ENCODE measurements around the gene WDR44. TPM values are rescaled to one million over a fixed set of nuclear protein-coding genes. Genes with fewer than 3 reads are reported as not detected.

WDR44 gene
- total and polyA plus RNA-seq, 2 experiments from 2014 or later = 15.0 to 17.7 TPM

DNA sequence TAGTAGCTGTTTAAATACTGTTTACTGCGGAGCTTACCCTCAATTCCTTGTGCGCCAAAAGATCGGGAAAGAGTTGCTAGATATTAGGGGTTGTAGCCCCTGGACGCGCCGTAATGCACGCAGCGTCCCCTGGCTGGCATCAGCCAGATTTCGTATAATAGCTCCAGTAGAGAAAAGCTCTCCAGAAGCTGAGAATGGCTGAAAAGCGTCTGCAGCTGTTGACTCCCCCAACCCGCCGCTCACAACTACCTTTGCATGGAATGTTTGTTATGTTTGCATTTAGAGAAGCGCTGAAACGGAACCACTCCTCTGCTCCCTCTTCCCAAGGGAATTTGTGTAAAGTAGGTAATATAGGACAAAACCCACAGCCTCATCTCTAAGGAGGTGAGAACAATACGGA is 153.4 kb downstream of the WDR44 start:
- in situ Hi-C loops (cut with MboI) = no loop called here

More for the DNA sequence above, 153.4 kb downstream of the WDR44 start:
- Histone ChIP-seq H3K36me3 (ENCODE audit: low read depth) (no peaks in the 10 kb centered on the region), H3F3A (ENCODE audit: insufficient read depth) (peaks cover 5% of the 10 kb centered on the region; the same call in 1 of the 2 replicates), H3K9ac (no peak overlapping the region), H3K9me3 (ENCODE audit: low read depth) (no peaks in the 10 kb centered on the region), H3K4me2 (ENCODE audit: unreplicated experiment) (no peak overlapping the region), H3K9me2 (ENCODE audit: insufficient read depth) (no peaks in the 10 kb centered on the region), H3K4me3 (no peak overlapping the region), H3K4me1 (ENCODE audit: insufficient read depth) (peaks cover 4% of the 10 kb centered on the region; the same call in 1 of the 2 replicates), H3K27me3 (replicated peaks; ENCODE audit: insufficient read depth) (no peaks in the 10 kb centered on the region), H3K79me2 (ENCODE audit: insufficient read depth) (peaks cover 30% of the 10 kb centered on the region), H3K27ac (no peak overlapping the region), H2AFZ (no peak overlapping the region), H4K20me1 (ENCODE audit: insufficient read depth) (no peaks in the 10 kb centered on the region)
- no peak for TF ChIP-seq EZH2 (IDR thresholded peaks at IDR 0.05; ENCODE audit: insufficient read depth, poor library complexity, severe bottlenecking)
- no peak for TF ChIP-seq EZH2phosphoT487 (IDR thresholded peaks at IDR 0.05; ENCODE audit: insufficient read depth, low read depth)
- 95 to 97% methylated on average over 4 to 15 of the region's 15 CpGs for WGBS, 2 experiments (ENCODE audit: low coverage in 1 of 2, low lambda C conversion rate in 2 of 2, missing lambda C conversion rate in 2 of 2)
- no peak for DNase-seq

MicroRNA genes within 50 kb of the gene (microRNA counts, 767-probe panel; counts per million panel counts)
- microRNA hsa-miR-1277-3p = 447 counts per million, percentile 86 among the panel's probes with 10 or more counts

Small RNA genes within 50 kb of the gene (microRNA-seq; reads per million reads assigned to microRNA genes)
- 6.6 reads per million, percentile 9 among the genes with 10 or more reads in this experiment for gene MIR1277 (ENCODE audit: borderline number of aligned reads)

Small RNA genes within 50 kb of the gene (small RNA-seq; reads per million reads assigned to genes)
- gene MIR1277 (ENCODE audit: low read depth, low replicate concordance) = not detected

Other genes starting within 250 kb of the WDR44 start
- 0.43 TPM in 1 of 2 replicates, not detected in the other for gene KLHL13, start 229.3 kb upstream of the WDR44 start, total RNA-seq (2014; rRNA removed; shearing (Covaris generic))
- 0.11 TPM in 1 of 2 replicates, not detected in the other for gene KLHL13, start 229.3 kb upstream of the WDR44 start, polyA plus RNA-seq (2016; fragmentation: Nextera tagmentation; extraction: Ambion mirVana)
- gene DOCK11, start 149.7 kb downstream of the WDR44 start, total RNA-seq (2014; rRNA removed; shearing (Covaris generic)) = 15.6 and 21.9 TPM in 2 replicates
- gene DOCK11, start 149.7 kb downstream of the WDR44 start, polyA plus RNA-seq (2016; fragmentation: Nextera tagmentation; extraction: Ambion mirVana) = 9.8 and 11.7 TPM in 2 replicates

Data from GM23248 (cell line).